ENCODE measurements around the gene RORC. TPM values are rescaled to one million over a fixed set of nuclear protein-coding genes. Genes with fewer than 3 reads are reported as not detected.
A peak's percentile ranks its signal among the peaks of the same experiment; 100 is the strongest.

The RORC gene
- total RNA-seq, 2 experiments from 2014 or later: 1.4 to 1.6 TPM

DNA sequence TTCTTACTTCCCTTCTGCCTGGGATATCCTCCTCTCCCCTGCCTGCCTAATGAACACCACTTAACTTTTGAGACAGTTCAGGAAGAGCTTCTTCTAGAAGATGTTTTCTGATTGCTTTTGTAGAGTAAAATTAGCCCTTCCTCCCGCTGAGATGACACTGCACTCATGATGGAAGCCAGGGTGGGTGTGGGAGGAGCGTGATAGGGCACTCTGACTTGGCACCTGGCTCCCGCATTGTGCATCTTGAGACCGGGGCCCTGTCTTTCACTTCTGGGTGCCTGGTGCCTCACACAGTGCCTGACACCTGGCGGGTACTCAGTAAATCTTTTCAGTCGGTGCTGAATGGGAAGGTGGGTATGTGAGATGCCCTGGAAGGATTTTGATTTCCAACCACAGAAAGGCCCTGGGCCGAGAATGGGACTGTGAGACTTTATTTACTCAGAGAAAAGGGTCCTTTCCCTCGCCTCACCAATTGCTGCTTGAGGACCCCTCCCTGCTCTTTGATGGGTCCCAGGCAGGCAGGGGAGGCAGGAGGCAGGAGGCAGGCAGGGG, 15.2 kb upstream of the RORC start:
- H3K4me1 Mint-ChIP-seq (ENCODE audit: low read depth): peaks cover 26% of the 10 kb centered on the region
- peak; percentile 29 for DNase-seq
- intact Hi-C loops (cut with micrococcal nuclease): loop anchor here (5.0 kb wide), 1 partner anchor 36 kb away; no protein-coding TSS in a partner anchor
- CTCF ChIA-PET: interaction anchor here (0.8 to 1.2 kb wide), 3 partner anchors 10 to 113 kb away, joined by 3 to 4 read pairs (median 3); no protein-coding TSS in a partner anchor
- no peak overlapping the region for H3K4me3 Mint-ChIP-seq
- no peaks in the 10 kb centered on the region for H3K27me3 Mint-ChIP-seq (ENCODE audit: low read depth)
- H3K27ac Mint-ChIP-seq: peak overlapping the region; percentile 29
- H3K9me3 Mint-ChIP-seq: no peaks in the 10 kb centered on the region
- peaks cover 14% of the 10 kb centered on the region for H3K36me3 Mint-ChIP-seq (ENCODE audit: low read depth)

DNA sequence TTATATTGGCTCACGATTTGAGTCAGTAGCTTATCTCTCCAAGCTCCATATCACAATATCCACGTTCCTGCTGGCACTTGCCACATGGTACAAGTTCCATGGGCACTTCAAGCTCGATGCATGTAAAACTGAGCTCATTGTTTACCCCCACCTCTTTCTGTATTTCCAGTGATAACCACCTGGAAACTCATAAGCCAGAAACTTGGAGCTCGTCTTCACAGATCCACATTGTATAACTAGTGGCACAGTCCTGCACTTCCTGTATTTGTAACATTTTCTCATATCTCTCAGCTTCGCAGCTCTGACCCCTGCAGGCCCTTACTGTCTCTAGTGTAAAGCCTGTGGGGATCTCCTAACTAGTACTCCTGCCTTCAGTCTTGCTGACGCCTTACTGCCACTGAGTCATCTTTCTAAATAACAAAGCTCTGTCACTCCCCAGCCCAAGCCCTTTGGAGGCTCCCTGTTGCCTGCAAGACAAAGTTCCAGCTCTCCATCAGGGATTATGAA, 14.5 kb upstream of the RORC start:
- CTCF ChIA-PET: interaction anchor here (0.8 to 1.2 kb wide), 3 partner anchors 9 to 113 kb away, joined by 3 to 4 read pairs (median 3); no protein-coding TSS in a partner anchor
- peaks cover 14% of the 10 kb centered on the region for H3K36me3 Mint-ChIP-seq (ENCODE audit: low read depth)
- no peak overlapping the region for H3K27ac Mint-ChIP-seq
- H3K4me3 Mint-ChIP-seq: no peak overlapping the region
- DNase-seq: peak; percentile 43
- H3K27me3 Mint-ChIP-seq (ENCODE audit: low read depth): no peaks in the 10 kb centered on the region
- peaks cover 26% of the 10 kb centered on the region for H3K4me1 Mint-ChIP-seq (ENCODE audit: low read depth)
- intact Hi-C loops (cut with micrococcal nuclease): loop anchor here (5.0 kb wide), 1 partner anchor 36 kb away; no protein-coding TSS in a partner anchor
- no peaks in the 10 kb centered on the region for H3K9me3 Mint-ChIP-seq

DNA sequence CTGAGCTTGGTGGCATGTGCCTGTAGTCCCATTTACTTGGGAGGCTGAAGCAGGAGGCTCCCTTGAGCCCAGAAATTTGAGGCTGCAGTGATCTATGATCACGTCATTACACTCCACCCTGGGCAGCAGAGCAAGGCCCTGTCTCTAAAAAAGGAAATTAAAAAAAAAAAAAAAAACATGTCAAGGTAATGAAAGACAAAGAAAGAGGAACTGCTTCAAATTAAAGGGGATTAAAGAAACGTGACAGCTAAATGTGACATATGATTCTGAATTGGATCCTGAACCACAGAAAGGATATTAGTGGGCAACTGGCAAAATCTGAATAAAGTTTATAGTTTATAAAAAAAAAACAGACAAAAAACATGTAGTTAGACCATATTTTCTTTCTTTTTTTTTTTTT, 11.8 kb upstream of the RORC start:
- intact Hi-C loops (cut with micrococcal nuclease): no loop called here

DNA sequence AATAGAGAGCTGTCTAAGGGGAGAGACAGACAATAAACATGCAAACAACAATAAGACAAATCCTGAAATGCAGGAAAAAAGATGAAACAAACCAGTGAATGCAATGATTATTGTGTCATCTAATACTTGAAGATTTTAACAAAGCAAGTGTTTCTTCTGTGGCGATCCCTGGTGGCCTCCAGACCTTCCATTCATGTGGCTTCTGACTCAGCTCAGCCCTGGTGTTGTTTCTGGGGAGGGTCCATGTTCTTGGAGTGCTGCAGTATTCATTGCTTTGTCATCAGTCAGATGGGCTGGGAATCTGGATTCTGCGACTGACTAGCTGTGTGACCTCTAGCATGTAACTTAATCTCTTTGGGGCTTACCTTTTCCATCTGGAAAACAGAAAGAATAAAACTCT, 9.5 kb upstream of the RORC start:
- peak overlapping the region; percentile 4 for H3K4me3 Mint-ChIP-seq

More for the DNA sequence above, 11.8 kb upstream of the RORC start:
- no peaks in the 10 kb centered on the region for H3K9me3 Mint-ChIP-seq
- H3K4me1 Mint-ChIP-seq (ENCODE audit: low read depth): peaks cover 34% of the 10 kb centered on the region
- no peak overlapping the region for H3K4me3 Mint-ChIP-seq
- no peaks in the 10 kb centered on the region for H3K27me3 Mint-ChIP-seq (ENCODE audit: low read depth)
- DNase-seq: no peak
- H3K27ac Mint-ChIP-seq: no peak overlapping the region
- CTCF ChIA-PET: interaction anchor here (0.8 to 1.2 kb wide), 2 partner anchors 39 to 158 kb away, joined by 3 read pairs; no protein-coding TSS in a partner anchor
- H3K36me3 Mint-ChIP-seq (ENCODE audit: low read depth): peaks cover 14% of the 10 kb centered on the region

DNA sequence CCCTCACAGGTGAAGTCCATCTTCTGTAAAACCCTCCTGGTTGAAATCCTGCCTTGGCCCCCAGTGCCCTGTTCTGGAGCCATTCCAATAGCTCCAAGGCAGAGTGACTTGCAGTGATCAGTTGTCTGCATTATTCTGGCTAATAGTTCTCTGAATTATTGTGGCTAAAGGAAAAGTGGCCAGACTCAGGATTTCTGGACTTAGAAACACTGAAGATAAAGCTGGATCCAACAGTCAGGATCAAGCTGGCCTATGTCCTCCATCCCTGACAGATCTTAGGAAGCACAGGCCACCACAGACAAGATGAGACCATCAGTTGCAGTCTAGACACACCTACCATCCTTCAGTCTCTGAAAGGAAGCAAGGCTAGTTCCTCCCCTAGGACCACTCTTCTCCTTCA, 8.8 kb upstream of the RORC start:
- Mint-ChIP-seq H3K9me3 (no peaks in the 10 kb centered on the region), H3K4me3 (peak overlapping the region; percentile 88), H3K36me3 (ENCODE audit: low read depth) (peaks cover 6% of the 10 kb centered on the region), H3K4me1 (ENCODE audit: low read depth) (peaks cover 34% of the 10 kb centered on the region), H3K27me3 (ENCODE audit: low read depth) (no peaks in the 10 kb centered on the region), H3K27ac (peak overlapping the region; percentile 83)
- CTCF ChIA-PET: interaction anchor here (0.7 to 1.2 kb wide), 5 partner anchors 9 to 161 kb away, joined by 3 to 5 read pairs (median 3); no protein-coding TSS in a partner anchor
- intact Hi-C loops (cut with micrococcal nuclease): no loop called here
- no peak for DNase-seq

More for the DNA sequence above, 9.5 kb upstream of the RORC start:
- intact Hi-C loops (cut with micrococcal nuclease): no loop called here
- Mint-ChIP-seq H3K27ac (no peak overlapping the region), H3K4me1 (ENCODE audit: low read depth) (peaks cover 36% of the 10 kb centered on the region), H3K9me3 (no peaks in the 10 kb centered on the region), H3K36me3 (ENCODE audit: low read depth) (peaks cover 8% of the 10 kb centered on the region), H3K27me3 (ENCODE audit: low read depth) (no peaks in the 10 kb centered on the region)
- DNase-seq: no peak
- CTCF ChIA-PET: interaction anchor here (1.2 kb wide), 1 partner anchor 160 kb away, joined by 3 read pairs; no protein-coding TSS in a partner anchor

DNA sequence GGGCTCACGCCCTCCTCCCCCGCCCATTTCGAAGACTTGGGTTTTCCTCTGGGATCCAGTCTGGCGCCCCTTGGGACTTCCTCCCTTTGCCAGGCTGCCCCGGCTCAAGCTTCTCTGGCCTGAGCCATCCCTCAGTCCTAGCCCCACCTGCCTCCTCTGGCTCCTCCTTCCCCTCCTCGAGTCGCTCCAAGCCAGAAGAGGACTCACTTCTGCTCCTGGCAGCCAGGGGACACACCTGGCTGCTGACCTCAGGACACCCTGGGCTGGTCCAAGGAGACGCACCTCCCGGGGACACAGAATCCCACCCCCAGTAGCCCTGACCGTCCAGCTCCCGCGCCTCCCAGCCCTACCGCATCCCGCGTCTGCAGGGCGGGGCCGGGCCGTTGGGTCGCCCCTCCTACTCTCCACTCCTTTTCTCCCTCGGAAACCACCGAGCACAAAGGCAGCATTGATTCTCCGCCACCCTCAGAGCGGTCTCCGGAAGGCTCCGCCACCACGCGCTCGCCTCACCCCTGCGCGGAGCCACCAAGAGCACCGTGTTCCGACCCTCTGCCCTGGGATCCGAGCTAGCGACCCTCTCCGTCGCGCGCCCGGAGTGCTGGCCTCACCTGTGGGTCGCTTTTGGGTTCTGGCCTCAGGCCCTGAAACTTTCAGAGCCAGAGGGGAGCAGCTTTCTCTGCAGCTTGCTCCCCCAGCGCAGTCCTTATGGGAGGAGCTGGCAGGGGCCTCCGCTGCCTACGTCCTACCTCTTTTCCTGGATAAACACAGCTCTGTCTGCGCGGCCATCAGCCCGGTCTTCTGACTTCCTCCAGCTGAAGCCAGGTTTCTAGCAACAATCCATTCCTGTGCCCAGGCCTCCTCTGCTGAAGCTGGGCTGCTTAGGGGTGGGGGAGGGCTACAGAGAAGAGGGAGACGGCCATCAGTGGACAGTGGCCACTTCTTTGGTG, 8.1 kb upstream of the RORC start, which contains the start of gene C2CD4D:
TSS of gene C2CD4D (minus strand) at position 364 of the 947 bp plus-strand sequence. CDS start 831 bp downstream, outside the sequence.
- Mint-ChIP-seq H3K4me3 (peak within 1 kb of the TSS; percentile 88), H3K4me1 (ENCODE audit: low read depth) (peaks cover 34% of the 10 kb centered on the region), H3K27me3 (ENCODE audit: low read depth) (no peaks in the 10 kb centered on the region), H3K36me3 (ENCODE audit: low read depth) (peaks cover 3% of the 10 kb centered on the region), H3K9me3 (no peaks in the 10 kb centered on the region), H3K27ac (peak within 1 kb of the TSS; percentile 83)
- intact Hi-C loops (cut with micrococcal nuclease): loop anchor here (1.0 to 10.0 kb wide), 8 partner anchors 9 to 645 kb away; partner anchors contain the start of genes CELF3, PIP5K1A, POGZ and VPS72
- peak; percentile 83 for DNase-seq
- CTCF ChIA-PET: interaction anchor here (0.5 to 1.2 kb wide), 6 partner anchors 10 to 668 kb away, joined by 3 to 5 read pairs (median 3); no protein-coding TSS in a partner anchor

DNA sequence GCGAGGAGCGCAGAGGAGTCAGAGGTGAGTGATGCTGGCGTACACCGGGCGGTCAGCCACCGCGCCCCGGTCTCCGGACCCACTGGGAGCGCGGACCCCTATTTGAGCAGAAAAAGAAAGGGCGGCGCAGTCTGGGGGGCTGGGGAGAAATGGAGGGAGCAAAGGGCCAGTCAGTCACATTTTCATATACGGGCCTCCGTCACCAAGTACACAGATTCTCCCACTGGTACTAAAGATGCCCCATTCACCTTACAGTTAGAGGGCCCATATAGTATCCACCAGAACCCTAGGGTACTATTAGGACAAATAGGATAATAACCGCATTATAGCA, 7.4 kb upstream of the RORC start:
- Mint-ChIP-seq H3K4me1 (ENCODE audit: low read depth) (peaks cover 37% of the 10 kb centered on the region), H3K27ac (peak overlapping the region; percentile 83), H3K4me3 (peak overlapping the region; percentile 88), H3K27me3 (ENCODE audit: low read depth) (no peaks in the 10 kb centered on the region), H3K9me3 (no peaks in the 10 kb centered on the region), H3K36me3 (ENCODE audit: low read depth) (peaks cover 2% of the 10 kb centered on the region)
- no peak for DNase-seq
- intact Hi-C loops (cut with micrococcal nuclease): loop anchor here (1.0 to 10.0 kb wide), 8 partner anchors 9 to 644 kb away; partner anchors contain the start of genes CELF3, PIP5K1A, POGZ and VPS72
- CTCF ChIA-PET: no interaction called here

DNA sequence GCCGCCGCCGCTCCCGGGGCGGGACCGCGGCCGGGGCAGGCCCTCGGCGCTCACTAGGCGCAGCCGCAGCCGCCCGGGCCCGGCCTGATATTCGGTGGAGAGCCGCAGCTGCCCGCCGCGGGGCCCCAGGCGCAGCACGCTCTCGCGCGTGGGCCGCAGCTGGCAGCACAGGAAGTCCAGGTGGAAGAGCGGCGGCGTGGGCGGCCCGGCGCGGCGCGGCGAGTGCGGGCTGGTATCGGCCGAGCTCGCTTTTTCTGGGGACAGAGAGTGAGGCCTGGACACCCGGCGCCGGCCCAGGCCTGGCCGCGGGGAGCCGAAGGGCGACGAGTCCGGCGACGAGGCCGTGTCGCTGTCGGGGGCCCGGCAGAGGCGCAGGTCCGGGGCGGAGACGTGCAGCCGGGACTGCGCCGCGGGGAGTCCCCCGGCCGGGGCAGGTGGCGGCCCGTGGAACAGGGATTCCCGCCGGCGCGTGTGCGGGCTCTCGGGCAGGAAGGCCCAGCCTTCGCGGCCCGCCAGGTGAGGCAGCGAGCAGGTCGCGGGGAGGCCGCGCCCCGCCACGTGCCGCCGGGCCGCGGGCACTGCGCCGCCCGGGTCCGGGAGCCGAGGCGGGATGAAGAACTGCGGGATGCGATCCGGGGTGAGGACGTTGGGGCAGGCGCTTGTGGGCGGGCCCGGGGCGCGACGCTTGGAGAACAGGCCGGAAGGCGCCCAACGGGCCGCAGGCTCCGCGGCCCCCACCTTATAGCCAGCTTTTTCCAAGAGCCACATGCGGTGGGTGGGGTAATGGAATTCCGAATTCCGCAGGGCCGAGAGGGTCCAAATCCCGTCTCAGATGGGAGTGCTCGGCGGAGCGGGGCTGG, 6.8 kb upstream of the RORC start:
- Mint-ChIP-seq H3K27me3 (ENCODE audit: low read depth) (no peaks in the 10 kb centered on the region), H3K36me3 (ENCODE audit: low read depth) (peaks cover 2% of the 10 kb centered on the region), H3K27ac (peak overlapping the region; percentile 83), H3K4me3 (peak overlapping the region; percentile 88), H3K4me1 (ENCODE audit: low read depth) (peaks cover 43% of the 10 kb centered on the region), H3K9me3 (no peaks in the 10 kb centered on the region)
- DNase-seq: peak; percentile 53
- intact Hi-C loops (cut with micrococcal nuclease): loop anchor here (1.0 to 10.0 kb wide), 8 partner anchors 10 to 644 kb away; partner anchors contain the start of genes CELF3, PIP5K1A, POGZ and VPS72
- CTCF ChIA-PET: no interaction called here

DNA sequence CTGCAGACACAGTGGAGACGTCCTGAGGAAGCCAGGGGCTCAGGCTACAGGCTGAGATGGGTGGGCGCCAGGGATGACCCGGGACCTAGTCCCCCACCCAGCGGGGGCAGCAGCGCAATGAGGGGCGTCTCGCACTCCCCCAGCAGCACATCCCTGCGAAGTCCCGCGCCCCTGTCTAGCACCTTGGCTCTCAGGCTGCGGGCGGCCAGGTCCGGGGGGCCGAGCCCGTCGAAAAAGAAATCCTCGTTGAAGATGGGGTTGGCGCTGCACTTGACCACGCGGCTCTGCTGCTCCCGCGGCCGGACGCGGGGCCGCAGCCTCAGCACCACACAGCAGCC, 6.3 kb upstream of the RORC start:
- peaks cover 2% of the 10 kb centered on the region for H3K36me3 Mint-ChIP-seq (ENCODE audit: low read depth)
- DNase-seq: no peak
- no peaks in the 10 kb centered on the region for H3K9me3 Mint-ChIP-seq
- H3K27ac Mint-ChIP-seq: peak overlapping the region; percentile 57
- peak overlapping the region; percentile 72 for H3K4me3 Mint-ChIP-seq
- H3K27me3 Mint-ChIP-seq (ENCODE audit: low read depth): no peaks in the 10 kb centered on the region
- CTCF ChIA-PET: interaction anchor here (1.7 to 2.4 kb wide), 3 partner anchors 75 to 244 kb away, joined by 6 to 13 read pairs (median 12); partner anchors contain the start of gene MRPL9
- H3K4me1 Mint-ChIP-seq (ENCODE audit: low read depth): peaks cover 45% of the 10 kb centered on the region
- intact Hi-C loops (cut with micrococcal nuclease): loop anchor here (2.0 to 10.0 kb wide), 8 partner anchors 47 to 643 kb away; partner anchors contain the start of genes CELF3, PIP5K1A, POGZ and TDRKH

DNA sequence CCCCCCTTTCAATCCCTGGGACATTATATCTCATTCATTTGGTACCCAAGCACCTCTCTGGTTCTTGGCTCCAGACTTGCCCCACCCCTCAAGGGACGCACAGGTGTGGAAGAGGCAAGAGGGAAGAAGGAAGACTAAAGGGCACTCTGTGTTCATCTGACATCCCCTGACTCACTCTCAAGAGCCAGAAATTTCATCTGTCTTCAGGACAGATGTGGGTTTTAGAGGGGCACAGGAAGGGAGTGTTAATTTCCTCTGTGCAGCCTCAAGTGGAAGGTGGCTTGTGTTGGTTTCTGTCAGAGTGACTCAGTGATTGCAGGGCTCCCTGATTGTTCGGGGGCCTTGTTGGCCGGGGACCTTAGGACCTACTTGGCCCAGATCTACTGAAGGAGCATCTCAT, 5.6 kb upstream of the RORC start:
- H3K36me3 Mint-ChIP-seq (ENCODE audit: low read depth): peaks cover 2% of the 10 kb centered on the region

DNA sequence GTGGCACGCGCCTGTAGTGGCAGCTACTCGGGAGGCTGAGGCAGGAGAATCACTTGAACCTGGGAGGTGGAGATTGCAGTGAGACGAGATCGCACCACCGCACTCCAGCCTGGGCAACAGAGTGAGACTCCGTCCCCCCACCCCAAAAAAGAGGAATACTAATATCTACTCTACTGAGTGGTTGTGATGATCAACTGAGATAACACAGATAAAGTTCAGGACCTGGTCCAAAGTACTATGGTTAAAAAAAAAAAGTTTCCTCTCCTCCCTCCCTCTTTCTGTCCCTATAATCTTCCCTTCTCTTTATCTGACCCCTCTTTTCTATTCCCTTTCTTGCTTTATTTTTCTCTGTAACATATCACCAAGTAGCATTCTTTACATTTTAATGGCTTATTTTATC, 4.0 kb upstream of the RORC start:
- no peaks in the 10 kb centered on the region for H3K27me3 Mint-ChIP-seq (ENCODE audit: low read depth)
- H3K9me3 Mint-ChIP-seq: no peaks in the 10 kb centered on the region
- H3K4me1 Mint-ChIP-seq (ENCODE audit: low read depth): peaks cover 44% of the 10 kb centered on the region
- intact Hi-C loops (cut with micrococcal nuclease): loop anchor here (5.0 to 10.0 kb wide), 5 partner anchors 118 to 641 kb away; partner anchors contain the start of genes CELF3, PIP5K1A, POGZ and VPS72
- no peak for DNase-seq
- H3K27ac Mint-ChIP-seq: no peak overlapping the region
- H3K4me3 Mint-ChIP-seq: no peak overlapping the region
- H3K36me3 Mint-ChIP-seq (ENCODE audit: low read depth): no peaks in the 10 kb centered on the region
- CTCF ChIA-PET: interaction anchor here (0.8 to 2.4 kb wide), 20 partner anchors 8 to 300 kb away, joined by 3 to 14 read pairs (median 5); partner anchors contain the start of gene MRPL9

More for the DNA sequence above, 5.6 kb upstream of the RORC start:
- Mint-ChIP-seq H3K9me3 (no peaks in the 10 kb centered on the region), H3K27ac (peak overlapping the region; percentile 57), H3K27me3 (ENCODE audit: low read depth) (no peaks in the 10 kb centered on the region), H3K4me1 (ENCODE audit: low read depth) (peaks cover 45% of the 10 kb centered on the region), H3K4me3 (peak overlapping the region; percentile 72)
- intact Hi-C loops (cut with micrococcal nuclease): loop anchor here (2.0 to 10.0 kb wide), 6 partner anchors 46 to 642 kb away; partner anchors contain the start of genes CELF3, PIP5K1A, POGZ and TDRKH
- CTCF ChIA-PET: interaction anchor here (0.5 to 2.4 kb wide), 26 partner anchors 9 to 622 kb away, joined by 3 to 14 read pairs (median 5); partner anchors contain the start of gene MRPL9
- DNase-seq: peak; percentile 56
